Loucy (cell line): Measurements from ENCODE around the gene NCAM1.

Source experiments
- H2AFZ ChIP-seq: fragments of 200-600 bp; sonication (generic); 2 replicates; pipeline ENCODE4 v1.6.0; 2016; ENCODE audit warnings: antibody characterized with exemption, mild to moderate bottlenecking, low read length, moderate library complexity
- H3F3A ChIP-seq: fragments of 200-600 bp; 2 replicates; pipeline ENCODE4 v1.6.0; 2016; ENCODE audit warnings: antibody characterized with exemption, low read depth, mild to moderate bottlenecking
- H3K27me3 ChIP-seq: fragments of 200-600 bp; sonication (generic); 2 replicates; pipeline ENCODE4 v1.6.1; 2014; ENCODE audit warnings: low read length, mild to moderate bottlenecking; ENCODE audit not compliant: insufficient read depth, poor library complexity, severe bottlenecking
- H3K36me3 ChIP-seq: fragments of 200-600 bp; sonication (generic); 2 replicates; pipeline ENCODE4 v1.6.1; 2016; ENCODE audit warnings: low read length; ENCODE audit not compliant: insufficient read depth
- H3K4me1 ChIP-seq: fragments of 200-600 bp; sonication (generic); 2 replicates; pipeline ENCODE4 v1.5.1; 2014; ENCODE audit warnings: low read length, mild to moderate bottlenecking; ENCODE audit not compliant: insufficient read depth, poor library complexity, severe bottlenecking
- H3K4me2 ChIP-seq: fragments of 200-600 bp; sonication (generic); 2 replicates; pipeline ENCODE4 v1.6.0; 2014; ENCODE audit warnings: antibody characterized with exemption, low read length, low read depth, mild to moderate bottlenecking; ENCODE audit not compliant: poor library complexity, severe bottlenecking
- H3K4me3 ChIP-seq: fragments of 200-600 bp; sonication (generic); 2 replicates; pipeline ENCODE4 v1.5.1; 2014; ENCODE audit warnings: low read length, mild to moderate bottlenecking, mixed read lengths; ENCODE audit not compliant: poor library complexity, severe bottlenecking
- H3K79me2 ChIP-seq: fragments of 200-600 bp; sonication (generic); 2 replicates; pipeline ENCODE4 v1.6.1; 2014; ENCODE audit warnings: low read length; ENCODE audit not compliant: insufficient read depth
- H3K9ac ChIP-seq: fragments of 200-600 bp; sonication (generic); 2 replicates; pipeline ENCODE4 v1.6.0; 2014; ENCODE audit warnings: mild to moderate bottlenecking, low read depth, low read length, moderate library complexity; ENCODE audit not compliant: poor library complexity, severe bottlenecking
- H3K9me2 ChIP-seq: fragments of 200-600 bp; sonication (generic); replicated peaks from 2 replicates; pipeline ENCODE4 v1.6.1; 2016; ENCODE audit warnings: low read depth, low read length, mixed read lengths
- H3K9me3 ChIP-seq: fragments of 200-600 bp; sonication (generic); 2 replicates; pipeline ENCODE4 v1.6.1; 2014; ENCODE audit warnings: mild to moderate bottlenecking, antibody characterized with exemption, low read length, low read depth; ENCODE audit not compliant: insufficient read depth
- H4K20me1 ChIP-seq: fragments of 200-600 bp; sonication (generic); 2 replicates; pipeline ENCODE4 v1.6.0; 2014; ENCODE audit warnings: antibody characterized with exemption, low read length, mild to moderate bottlenecking; ENCODE audit not compliant: insufficient read depth, poor library complexity, severe bottlenecking
- EZH2phosphoT487 ChIP-seq: fragments of 200-600 bp; IDR thresholded peaks from 2 replicates; pipeline ENCODE4 v1.6.1; 2018; ENCODE audit warnings: antibody characterized with exemption, mild to moderate bottlenecking, moderate library complexity, borderline replicate concordance
- TF ChIP-seq, protein P1 (sequence below): fragments of 200-600 bp; sonication (generic); conservative IDR thresholded peaks from 2 replicates; pipeline ENCODE4 v1.5.1; 2014; ENCODE audit warnings: mild to moderate bottlenecking, antibody characterized with exemption, low read length

NCAM1 gene

DNA sequence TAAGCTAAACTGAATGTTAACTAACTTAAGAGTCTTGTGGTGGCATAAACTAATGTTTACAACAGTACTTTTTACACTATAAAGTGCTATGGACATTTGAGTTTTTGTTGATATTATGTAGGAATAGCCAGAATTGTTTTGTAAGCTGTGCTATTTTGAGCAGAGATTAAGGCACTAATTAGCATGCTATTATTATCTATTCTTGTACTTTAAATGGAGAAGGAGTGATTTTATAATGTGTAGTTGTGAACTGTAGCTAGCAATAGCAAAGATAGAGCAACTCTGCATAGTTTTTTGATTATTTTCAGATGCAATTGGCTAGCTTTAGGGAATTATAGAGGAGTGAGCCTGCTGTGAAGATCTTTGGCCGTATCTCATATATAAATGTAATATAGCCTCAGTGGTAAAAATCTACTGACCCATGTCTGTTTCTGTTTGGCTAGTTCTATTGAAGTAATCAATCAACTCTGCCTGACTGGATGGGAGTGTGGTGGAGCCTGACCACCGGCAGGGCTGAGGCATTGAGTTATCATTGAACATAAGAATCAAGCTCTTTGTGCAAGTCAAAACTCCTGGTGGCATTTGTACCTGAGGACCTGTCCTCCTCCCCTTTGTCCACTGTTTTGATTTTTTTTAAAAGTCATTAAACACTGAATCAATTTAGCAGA is 34.3 kb downstream of the NCAM1 start:
- Histone ChIP-seq H3K27me3 (no peaks in the 10 kb centered on the region), H3K4me3 (no peak overlapping the region), H3K4me2 (no peak overlapping the region), H3K9me2 (no peaks in the 10 kb centered on the region), H3K9me3 (no peaks in the 10 kb centered on the region), H4K20me1 (no peaks in the 10 kb centered on the region), H3F3A (no peaks in the 10 kb centered on the region), H2AFZ (no peak overlapping the region), H3K36me3 (no peaks in the 10 kb centered on the region), H3K4me1 (no peaks in the 10 kb centered on the region), H3K9ac (no peak overlapping the region), H3K79me2 (no peaks in the 10 kb centered on the region)
- TF ChIP-seq, protein P1, sequence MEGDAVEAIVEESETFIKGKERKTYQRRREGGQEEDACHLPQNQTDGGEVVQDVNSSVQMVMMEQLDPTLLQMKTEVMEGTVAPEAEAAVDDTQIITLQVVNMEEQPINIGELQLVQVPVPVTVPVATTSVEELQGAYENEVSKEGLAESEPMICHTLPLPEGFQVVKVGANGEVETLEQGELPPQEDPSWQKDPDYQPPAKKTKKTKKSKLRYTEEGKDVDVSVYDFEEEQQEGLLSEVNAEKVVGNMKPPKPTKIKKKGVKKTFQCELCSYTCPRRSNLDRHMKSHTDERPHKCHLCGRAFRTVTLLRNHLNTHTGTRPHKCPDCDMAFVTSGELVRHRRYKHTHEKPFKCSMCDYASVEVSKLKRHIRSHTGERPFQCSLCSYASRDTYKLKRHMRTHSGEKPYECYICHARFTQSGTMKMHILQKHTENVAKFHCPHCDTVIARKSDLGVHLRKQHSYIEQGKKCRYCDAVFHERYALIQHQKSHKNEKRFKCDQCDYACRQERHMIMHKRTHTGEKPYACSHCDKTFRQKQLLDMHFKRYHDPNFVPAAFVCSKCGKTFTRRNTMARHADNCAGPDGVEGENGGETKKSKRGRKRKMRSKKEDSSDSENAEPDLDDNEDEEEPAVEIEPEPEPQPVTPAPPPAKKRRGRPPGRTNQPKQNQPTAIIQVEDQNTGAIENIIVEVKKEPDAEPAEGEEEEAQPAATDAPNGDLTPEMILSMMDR = no peak
- no peak for TF ChIP-seq EZH2phosphoT487

DNA sequence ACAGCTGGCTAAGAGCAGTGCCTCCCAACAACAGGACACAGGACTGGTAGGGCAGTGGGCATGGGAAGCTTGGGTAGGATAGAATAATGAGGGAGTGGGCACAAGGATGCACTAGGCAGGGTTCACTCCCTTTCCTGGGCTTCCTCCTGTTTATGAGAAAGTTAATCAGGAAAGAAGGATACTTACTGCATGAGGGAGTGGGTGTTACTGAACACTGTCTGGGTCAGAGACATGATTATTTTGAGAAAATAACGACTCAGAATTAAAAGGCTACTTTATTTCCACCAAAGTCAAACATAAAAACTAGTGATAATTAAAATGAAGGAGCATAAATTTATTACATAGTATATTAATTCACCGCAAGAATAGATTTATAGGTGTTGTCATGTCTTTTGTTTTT is 35.8 kb downstream of the NCAM1 start:
- Histone ChIP-seq H3K4me3 (no peak overlapping the region), H3K4me2 (no peak overlapping the region), H3K9me3 (no peaks in the 10 kb centered on the region), H3K79me2 (no peaks in the 10 kb centered on the region), H3F3A (no peaks in the 10 kb centered on the region), H3K27me3 (no peaks in the 10 kb centered on the region), H3K4me1 (no peaks in the 10 kb centered on the region), H4K20me1 (no peaks in the 10 kb centered on the region), H3K9me2 (no peaks in the 10 kb centered on the region), H3K36me3 (no peaks in the 10 kb centered on the region), H3K9ac (no peak overlapping the region), H2AFZ (no peak overlapping the region)
- no peak for TF ChIP-seq EZH2phosphoT487
- TF ChIP-seq, protein P1 = no peak

DNA sequence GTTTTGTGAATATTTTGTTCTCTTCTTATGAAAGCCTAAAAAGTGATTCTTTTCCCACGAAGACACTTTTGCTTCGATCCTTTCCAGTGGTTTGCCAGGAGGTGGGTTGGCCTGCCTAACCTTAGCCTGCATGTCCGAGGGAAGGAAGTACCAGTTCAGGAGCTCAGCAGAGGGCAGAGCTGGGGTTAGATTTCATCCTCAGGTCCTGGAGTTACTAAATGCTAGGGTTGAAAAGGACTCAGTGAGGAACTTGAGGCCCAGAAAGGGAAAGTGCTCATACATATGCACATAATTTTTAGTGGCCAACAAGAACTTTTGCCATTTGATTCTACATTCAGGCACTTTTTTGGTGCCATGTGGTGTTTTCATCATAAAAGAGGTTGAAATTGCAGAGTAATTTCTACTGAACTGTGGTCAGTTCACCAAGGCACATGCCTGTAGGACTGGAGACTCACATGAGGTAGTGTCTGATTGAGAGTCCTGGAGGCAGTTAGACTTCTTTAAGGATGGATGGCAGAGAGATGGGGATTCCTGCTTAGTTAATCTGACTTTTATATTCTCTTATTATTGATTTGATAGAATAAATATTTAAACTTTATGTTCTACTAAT is 36.7 kb downstream of the NCAM1 start:
- Histone ChIP-seq H3K79me2 (no peaks in the 10 kb centered on the region), H3K27me3 (no peaks in the 10 kb centered on the region), H3K4me3 (no peak overlapping the region), H3K9ac (no peak overlapping the region), H3K4me2 (no peak overlapping the region), H3K4me1 (no peaks in the 10 kb centered on the region), H2AFZ (no peak overlapping the region), H3F3A (no peaks in the 10 kb centered on the region), H3K9me3 (no peaks in the 10 kb centered on the region), H3K36me3 (no peaks in the 10 kb centered on the region), H4K20me1 (no peaks in the 10 kb centered on the region), H3K9me2 (no peaks in the 10 kb centered on the region)
- TF ChIP-seq, protein P1 = no peak
- no peak for TF ChIP-seq EZH2phosphoT487
